Natural killer cell treated with Interleukin-12 subunit alpha and Interleukin-12 subunit beta and Interleukin-15 and Interleukin-18, amount 100 ng/mL, for 72 hours (primary cell): Measurements from ENCODE around the gene CD34. TPM values are rescaled to one million over a fixed set of nuclear protein-coding genes. Genes with fewer than 3 reads are reported as not detected.
"Not testable (repeated sequence)": the region's sequence is repeated elsewhere in the genome, so short reads cannot be mapped to it uniquely, and the experiment has no call there.

ENCODE experiments used
- ATAC-seq, 2 donors: fragments of 150-1000 bp; cut with Tn5 transposase in 1 of 2; sonication (Bioruptor Pico), chemical (Tn5 transposase) in 1 of 2; 2 replicates each; pipeline ENCODE4 v1.10.0; 2021
- DNase-seq: peaks from one replicate; pipeline ENCODE4 v3.0.0; 2022; ENCODE audit warnings: low spot score
- H3K27ac Mint-ChIP-seq, 2 donors: 1 replicate in 1 of 2; 2 replicates in 1 of 2; pipeline ENCODE4 v1.8.0; 2022; ENCODE audit warnings: mixed read lengths in 2 of 2, mild to moderate bottlenecking in 1 of 2, moderate library complexity in 1 of 2
- H3K27me3 Mint-ChIP-seq, 2 donors: 1 replicate in 1 of 2; 2 replicates in 1 of 2; pipeline ENCODE4 v1.8.0; 2022; ENCODE audit warnings: mixed read lengths in 2 of 2
- H3K36me3 Mint-ChIP-seq: one replicate; pipeline ENCODE4 v1.8.0; 2022; ENCODE audit warnings: mixed read lengths
- H3K4me1 Mint-ChIP-seq, 2 donors: 1 replicate in 1 of 2; 2 replicates in 1 of 2; pipeline ENCODE4 v1.8.0; 2022; ENCODE audit warnings: low read depth in 2 of 2, mixed read lengths in 2 of 2, mild to moderate bottlenecking in 1 of 2
- H3K4me3 Mint-ChIP-seq: one replicate; pipeline ENCODE4 v1.8.0; 2022; ENCODE audit warnings: mixed read lengths
- H3K9me3 Mint-ChIP-seq: 2 replicates; pipeline ENCODE4 v1.8.0; 2022; ENCODE audit warnings: mixed read lengths
- total RNA-seq, 2 donors: library from RNA; stranded (reverse); gene quantifications; one replicate each; pipeline ENCODE4 v1.2.3, GENCODE V29; 2022

The CD34 gene
- total RNA-seq, 2 donors from 2014 or later = not detected

GRCh38 chr1:207887542-207888201 lies 23.3 kb downstream of the CD34 start:
- peaks cover 9 to 12% of the 10 kb centered on the region in 2 donors for H3K27me3 Mint-ChIP-seq
- H3K36me3 Mint-ChIP-seq = no peaks in the 10 kb centered on the region
- ATAC-seq (no peak), DNase-seq (no peak)
- no peaks in the 10 kb centered on the region for H3K9me3 Mint-ChIP-seq
- H3K4me1 Mint-ChIP-seq = peaks cover 25 to 27% of the 10 kb centered on the region in 2 donors
- H3K4me3 Mint-ChIP-seq = no peak overlapping the region
- no peak overlapping the region for H3K27ac Mint-ChIP-seq

DNA sequence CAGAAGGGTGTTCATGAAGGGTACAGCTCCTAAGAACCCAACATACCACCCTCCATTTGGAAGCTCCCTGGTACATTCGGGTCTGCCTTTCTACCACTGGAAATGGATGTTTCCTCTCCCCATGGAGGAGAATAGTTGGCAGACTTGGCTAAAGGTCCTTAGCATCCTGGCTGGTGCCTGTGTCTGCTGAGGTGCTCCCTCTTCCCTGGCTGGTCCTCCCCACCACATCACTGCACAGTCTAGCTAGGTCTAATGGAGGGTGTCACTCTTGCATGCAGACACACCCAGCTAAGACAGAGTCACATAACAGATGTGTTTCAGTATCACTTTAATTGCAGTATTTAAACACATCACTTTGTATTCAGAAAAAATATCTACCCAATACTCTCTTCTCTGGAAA lies 24.7 kb downstream of the CD34 start:
- ATAC-seq (no peak), DNase-seq (no peak)
- Mint-ChIP-seq H3K27me3 (peaks cover 9 to 10% of the 10 kb centered on the region in 2 donors), H3K4me3 (no peak overlapping the region), H3K27ac (peak overlapping the region in 1 of 2 donors; percentile 7), H3K4me1 (peaks cover 31 to 34% of the 10 kb centered on the region in 2 donors), H3K9me3 (no peaks in the 10 kb centered on the region), H3K36me3 (no peaks in the 10 kb centered on the region)

GRCh38 chr1:207885129-207886032 lies 25.5 kb downstream of the CD34 start:
- H3K27me3 Mint-ChIP-seq = peaks cover 9 to 10% of the 10 kb centered on the region in 2 donors
- peaks cover 31 to 34% of the 10 kb centered on the region in 2 donors for H3K4me1 Mint-ChIP-seq
- DNase-seq = peak; percentile 69
- peak; percentile 69 to 83 for ATAC-seq
- H3K27ac Mint-ChIP-seq = peak overlapping the region; percentile 89 to 93
- H3K4me3 Mint-ChIP-seq = no peak overlapping the region
- H3K36me3 Mint-ChIP-seq = no peaks in the 10 kb centered on the region
- no peaks in the 10 kb centered on the region for H3K9me3 Mint-ChIP-seq

- Mint-ChIP-seq H3K36me3 (no peaks in the 10 kb centered on the region), H3K27me3 (peaks cover 10% of the 10 kb centered on the region in 2 donors), H3K27ac (peak overlapping the region; percentile 89 to 93), H3K4me1 (peaks cover 31 to 35% of the 10 kb centered on the region in 2 donors), H3K4me3 (peak overlapping the region; percentile 91), H3K9me3 (no peaks in the 10 kb centered on the region)
- no peak for ATAC-seq
- DNase-seq = no peak
Measured at GRCh38 chr1:207884266-207885029, 26.5 kb downstream of the CD34 start.

DNA sequence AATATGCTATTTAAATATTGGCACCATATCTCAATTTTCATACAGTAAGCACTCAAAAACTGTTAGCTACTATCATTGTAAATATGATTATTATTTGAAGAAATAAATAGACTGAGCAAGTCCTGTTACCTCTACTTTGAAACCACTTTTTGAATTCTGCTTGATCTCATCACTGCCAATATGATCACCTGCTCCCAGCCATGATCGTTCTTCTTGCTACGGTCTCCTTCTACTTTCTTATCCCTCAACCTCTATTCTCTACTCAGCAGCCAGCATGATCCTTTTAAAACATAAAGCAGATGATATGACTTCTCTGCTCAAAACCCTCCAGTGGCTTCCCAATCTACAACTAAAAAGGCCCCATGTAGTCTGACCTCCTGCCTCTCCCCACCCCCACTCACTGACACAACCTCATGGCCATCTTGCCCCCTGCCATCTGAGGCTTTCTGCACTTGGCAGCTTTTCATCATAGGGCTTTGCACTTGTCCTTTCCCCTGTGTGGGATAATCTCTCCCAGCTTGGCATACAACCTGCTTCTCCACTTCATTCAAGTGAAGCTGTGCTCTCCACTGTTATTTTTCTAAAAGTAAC lies 27.2 kb downstream of the CD34 start:
- H3K4me1 Mint-ChIP-seq = peaks cover 34 to 40% of the 10 kb centered on the region in 2 donors
- H3K4me3 Mint-ChIP-seq = peak overlapping the region; percentile 91
- peak overlapping the region; percentile 89 to 93 for H3K27ac Mint-ChIP-seq
- H3K9me3 Mint-ChIP-seq = no peaks in the 10 kb centered on the region
- H3K27me3 Mint-ChIP-seq = peaks cover 10% of the 10 kb centered on the region in 2 donors
- DNase-seq = no peak
- no peaks in the 10 kb centered on the region for H3K36me3 Mint-ChIP-seq
- ATAC-seq = no peak

GRCh38 chr1:207883104-207883651 lies 27.7 kb downstream of the CD34 start:
- Mint-ChIP-seq H3K27me3 (peaks cover 6 to 10% of the 10 kb centered on the region in 2 donors), H3K9me3 (no peaks in the 10 kb centered on the region), H3K4me1 (peaks cover 34 to 40% of the 10 kb centered on the region in 2 donors), H3K36me3 (no peaks in the 10 kb centered on the region), H3K27ac (peak overlapping the region; percentile 89 to 93), H3K4me3 (peak overlapping the region; percentile 91)
- DNase-seq (no peak), ATAC-seq (peak; percentile 73 to 82)

DNA sequence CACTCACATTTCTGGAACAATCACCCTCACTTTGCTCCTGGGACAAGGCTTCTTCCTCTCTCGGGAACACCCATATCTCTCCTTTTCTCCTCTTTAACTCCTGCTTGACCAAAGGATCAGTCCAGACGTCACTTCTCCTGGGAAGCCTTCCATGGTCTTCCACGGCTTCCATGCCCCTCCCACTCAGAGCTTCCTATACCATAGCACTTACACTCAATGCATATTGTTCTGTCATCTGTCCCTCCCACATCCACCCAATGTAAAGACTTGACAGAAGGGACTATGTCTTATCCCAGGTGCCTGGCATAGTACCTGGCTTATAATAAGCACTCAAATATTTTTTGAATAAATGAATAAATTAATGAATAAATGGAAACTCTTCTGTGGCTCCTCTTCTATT lies 28.2 kb downstream of the CD34 start:
- Mint-ChIP-seq H3K4me1 (peaks cover 34 to 40% of the 10 kb centered on the region in 2 donors), H3K27me3 (peaks cover 6 to 10% of the 10 kb centered on the region in 2 donors), H3K9me3 (no peaks in the 10 kb centered on the region), H3K36me3 (no peaks in the 10 kb centered on the region), H3K4me3 (peak overlapping the region; percentile 91), H3K27ac (peak overlapping the region; percentile 89 to 93)
- no peak for DNase-seq
- ATAC-seq = peak in 1 of 2 donors; percentile 53

GRCh38 chr1:207878939-207879338 lies 32.0 kb downstream of the CD34 start:
- no peaks in the 10 kb centered on the region for H3K9me3 Mint-ChIP-seq
- H3K27me3 Mint-ChIP-seq = peaks cover 0 to 3% of the 10 kb centered on the region in 2 donors
- ATAC-seq = peak in 1 of 2 donors; percentile 19
- no peak for DNase-seq
- H3K36me3 Mint-ChIP-seq = no peaks in the 10 kb centered on the region
- H3K4me1 Mint-ChIP-seq = peaks cover 19 to 34% of the 10 kb centered on the region in 2 donors
- H3K4me3 Mint-ChIP-seq = no peak overlapping the region
- no peak overlapping the region for H3K27ac Mint-ChIP-seq

- ATAC-seq, H3K4me3 Mint-ChIP-seq, H3K36me3 Mint-ChIP-seq, H3K9me3 Mint-ChIP-seq, H3K27me3 Mint-ChIP-seq, DNase-seq: not testable (repeated sequence)
- Mint-ChIP-seq H3K27ac (peak overlapping the region in 1 of 2 donors; percentile 7), H3K4me1 (peaks cover 18 to 34% of the 10 kb centered on the region in 2 donors)
Measured at GRCh38 chr1:207877914-207878313, 33.0 kb downstream of the CD34 start.

DNA sequence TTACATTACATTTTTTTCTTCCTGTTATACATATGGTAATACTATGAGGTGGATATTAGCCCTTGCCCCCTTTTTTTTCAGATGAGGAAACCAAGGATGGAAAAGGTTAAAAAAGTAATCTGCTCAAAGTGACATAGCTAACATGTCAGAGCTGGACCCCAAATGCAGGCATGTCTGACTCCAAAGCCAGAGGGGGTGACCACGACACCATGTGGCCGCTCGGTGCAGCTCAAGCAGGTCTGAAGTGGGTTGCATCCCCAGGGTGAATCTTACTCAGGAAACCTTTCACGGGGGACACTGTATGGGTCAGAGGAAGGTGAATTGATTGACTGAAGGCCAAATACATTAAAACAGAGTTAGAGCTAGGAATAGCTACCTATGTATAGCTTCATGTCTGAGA lies 34.8 kb downstream of the CD34 start:
- ATAC-seq = no peak
- H3K4me1 Mint-ChIP-seq = peaks cover 21 to 32% of the 10 kb centered on the region in 2 donors
- DNase-seq = no peak

DNA sequence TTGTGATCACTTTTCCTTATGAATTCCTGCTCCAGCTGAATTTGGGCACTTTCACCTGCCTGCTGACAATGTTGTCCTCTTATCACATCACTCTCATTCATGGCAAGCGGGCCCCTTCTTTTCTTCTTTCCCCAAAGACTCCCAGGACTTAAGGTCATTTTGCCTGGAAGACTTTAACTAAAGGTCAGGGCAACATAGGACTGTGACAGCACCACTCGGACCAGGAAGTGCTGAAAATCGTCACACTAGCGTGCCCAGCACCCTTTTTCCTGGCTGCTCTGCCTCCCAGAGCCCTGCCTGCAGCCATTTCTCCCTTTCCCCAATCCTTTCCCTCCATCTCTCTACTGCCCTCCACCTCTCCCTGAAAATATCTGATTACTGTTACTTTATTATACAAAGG lies 35.4 kb downstream of the CD34 start:
- peak overlapping the region in 1 of 2 donors; percentile 56 for H3K27ac Mint-ChIP-seq
- no peak for ATAC-seq
- H3K4me1 Mint-ChIP-seq = peaks cover 23 to 35% of the 10 kb centered on the region in 2 donors
- H3K4me3 Mint-ChIP-seq = no peak overlapping the region
- H3K36me3 Mint-ChIP-seq = no peaks in the 10 kb centered on the region
- no peak for DNase-seq
- peaks cover 0 to 3% of the 10 kb centered on the region in 2 donors for H3K27me3 Mint-ChIP-seq
- no peaks in the 10 kb centered on the region for H3K9me3 Mint-ChIP-seq

More for the DNA sequence above, 34.8 kb downstream of the CD34 start:
- H3K27me3 Mint-ChIP-seq = peaks cover 0 to 3% of the 10 kb centered on the region in 2 donors
- peak overlapping the region in 1 of 2 donors; percentile 56 for H3K27ac Mint-ChIP-seq
- no peaks in the 10 kb centered on the region for H3K9me3 Mint-ChIP-seq
- H3K4me3 Mint-ChIP-seq = no peak overlapping the region
- H3K36me3 Mint-ChIP-seq = no peaks in the 10 kb centered on the region

DNA sequence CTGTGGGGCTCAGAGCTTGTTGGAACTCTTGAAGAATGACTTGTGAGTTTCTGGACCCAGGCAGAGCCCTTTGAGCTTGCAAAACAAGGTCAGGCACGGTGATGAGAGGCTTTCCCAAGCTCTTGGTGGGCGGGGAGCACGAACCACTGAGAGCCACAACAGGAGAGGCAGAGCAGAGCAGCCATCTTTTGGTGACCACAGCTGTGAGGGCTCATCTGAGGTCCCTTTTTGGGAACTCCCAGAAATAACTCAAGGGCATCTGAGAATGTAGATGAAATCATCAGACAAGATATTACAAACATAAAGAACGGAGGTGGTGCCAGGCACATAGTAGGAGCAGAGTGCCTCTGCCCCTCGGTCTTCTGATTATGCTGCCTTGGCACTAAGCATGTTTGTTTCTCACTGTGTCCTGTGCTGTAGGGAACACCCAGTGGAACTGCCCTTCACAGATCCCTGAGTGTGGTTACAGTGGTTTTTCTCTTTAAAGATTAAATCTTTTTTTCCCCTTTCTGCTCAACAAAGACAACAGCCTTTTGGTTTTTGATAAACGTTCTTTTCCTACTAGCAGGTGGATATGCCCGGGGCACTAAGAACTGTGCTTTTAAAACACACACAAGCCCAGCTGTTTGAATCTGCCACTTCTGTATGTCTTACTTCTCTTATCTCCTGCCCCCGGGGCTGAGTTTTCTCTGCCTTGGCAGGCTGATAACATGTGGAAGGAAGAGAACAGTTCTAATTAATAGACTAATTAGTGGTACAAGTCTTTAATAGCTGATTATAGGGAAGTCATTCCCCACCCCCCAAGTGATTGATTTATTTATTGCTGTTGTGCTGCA lies 37.7 kb downstream of the CD34 start:
- H3K36me3 Mint-ChIP-seq = no peaks in the 10 kb centered on the region
- no peaks in the 10 kb centered on the region for H3K9me3 Mint-ChIP-seq
- peak; percentile 34 to 49 for ATAC-seq
- peak overlapping the region; percentile 63 for H3K4me3 Mint-ChIP-seq
- DNase-seq = no peak
- no peaks in the 10 kb centered on the region for H3K27me3 Mint-ChIP-seq
- H3K27ac Mint-ChIP-seq = peak overlapping the region; percentile 60 to 64
- peaks cover 33 to 42% of the 10 kb centered on the region in 2 donors for H3K4me1 Mint-ChIP-seq
